GM23338 (cell line): ENCODE measurements around the gene B3GAT3.

Experiments used
- CREB1 ChIP-seq: fragments of 250-450 bp; sonication (Bioruptor Pico); IDR thresholded peaks from 2 replicates; pipeline ENCODE4 v1.5.0; 2020; ENCODE audit warnings: low read depth, mild to moderate bottlenecking, moderate library complexity
- EZH2 ChIP-seq: fragments of 200-600 bp; sonication (generic); IDR thresholded peaks from one replicate; pipeline ENCODE4 v1.8.0; 2017; ENCODE audit warnings: antibody characterized with exemption, mild to moderate bottlenecking, low read depth; ENCODE audit not compliant: unreplicated experiment
- EZH2phosphoT487 ChIP-seq: fragments of 200-600 bp; sonication (generic); IDR thresholded peaks from one replicate; pipeline ENCODE4 v1.8.1; 2018; ENCODE audit warnings: antibody characterized with exemption; ENCODE audit not compliant: unreplicated experiment
- JUNB ChIP-seq: IDR thresholded peaks from one replicate; pipeline ENCODE4 v1.6.1; 2016; ENCODE audit warnings: antibody characterized with exemption; ENCODE audit not compliant: unreplicated experiment
- POLR2AphosphoS5 ChIP-seq: IDR thresholded peaks from 2 replicates; pipeline ENCODE4 v1.6.1; 2016; ENCODE audit warnings: antibody characterized with exemption, low read depth
- ZNF331 ChIP-seq: fragments of 250-450 bp; sonication (Bioruptor Pico); IDR thresholded peaks from 2 replicates; pipeline ENCODE4 v1.5.0; 2020; ENCODE audit warnings: low read depth, mild to moderate bottlenecking, moderate library complexity
- TF ChIP-seq, protein P1 (sequence below), 2 experiments: fragments of 200-600 bp in 1 of 2; sonication (generic) in 1 of 2; conservative IDR thresholded peaks; 2 replicates each; pipeline versions ENCODE4 v1.5.1 to v1.6.1; 2016 to 2017; ENCODE audit warnings: antibody characterized with exemption in 2 of 2, low read depth in 2 of 2, mild to moderate bottlenecking in 2 of 2, moderate library complexity in 1 of 2
- TF ChIP-seq, protein P2 (sequence below): IDR thresholded peaks from one replicate; pipeline ENCODE4 v1.6.1; 2018; ENCODE audit warnings: antibody characterized with exemption; ENCODE audit not compliant: unreplicated experiment
- TF ChIP-seq, protein P3 (sequence below): IDR thresholded peaks from 2 replicates; pipeline ENCODE4 v1.6.1; 2016; ENCODE audit warnings: antibody characterized with exemption

DNA sequence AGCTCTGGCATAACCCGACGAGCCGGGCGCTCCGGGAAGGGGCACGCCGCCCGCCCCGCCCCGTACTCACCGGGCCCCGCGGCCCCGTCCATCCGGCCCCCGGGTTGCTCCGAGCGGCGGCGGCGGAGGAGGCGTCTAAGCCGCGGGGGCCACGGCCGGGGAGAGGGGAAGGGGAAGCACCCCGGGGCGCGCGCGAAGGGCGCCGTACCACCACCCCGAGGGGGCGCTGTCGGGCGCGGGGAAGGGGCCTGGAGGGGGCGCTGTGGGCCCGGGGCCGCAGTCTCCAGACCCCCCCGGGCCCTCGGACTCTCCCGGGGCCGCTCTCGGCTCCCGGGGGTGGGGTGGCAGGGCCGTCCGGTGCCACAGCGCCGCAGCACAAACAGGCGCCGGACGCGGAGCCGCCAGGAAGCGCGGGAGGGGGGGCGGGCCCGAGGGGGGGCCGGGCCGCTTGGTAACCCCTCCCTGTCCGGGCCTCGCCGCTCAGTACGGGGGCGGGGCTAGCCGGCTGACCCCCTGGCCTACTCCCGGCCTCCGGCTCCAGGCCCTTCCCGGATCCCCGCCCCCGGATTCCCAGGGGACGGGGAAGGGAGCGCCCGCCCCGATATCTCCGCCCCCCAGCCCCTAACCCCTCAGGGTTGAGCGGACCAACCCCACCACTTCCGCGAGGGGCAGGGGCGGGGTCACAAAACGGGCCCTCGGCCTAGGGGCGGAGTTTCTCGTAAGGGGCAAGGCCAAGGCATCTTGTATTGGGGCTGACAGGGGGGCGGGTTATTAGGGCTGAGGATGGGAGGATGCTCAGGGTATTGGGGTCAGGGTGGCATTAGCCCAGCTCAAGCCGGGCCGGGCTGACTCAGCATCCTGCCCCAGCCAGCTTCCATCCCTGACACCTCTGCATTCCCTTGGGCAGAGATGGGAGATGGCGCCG lies 9.2 kb downstream of the B3GAT3 start, which contains the start of the genes EML3 and ROM1:
- TF ChIP-seq, protein P1, sequence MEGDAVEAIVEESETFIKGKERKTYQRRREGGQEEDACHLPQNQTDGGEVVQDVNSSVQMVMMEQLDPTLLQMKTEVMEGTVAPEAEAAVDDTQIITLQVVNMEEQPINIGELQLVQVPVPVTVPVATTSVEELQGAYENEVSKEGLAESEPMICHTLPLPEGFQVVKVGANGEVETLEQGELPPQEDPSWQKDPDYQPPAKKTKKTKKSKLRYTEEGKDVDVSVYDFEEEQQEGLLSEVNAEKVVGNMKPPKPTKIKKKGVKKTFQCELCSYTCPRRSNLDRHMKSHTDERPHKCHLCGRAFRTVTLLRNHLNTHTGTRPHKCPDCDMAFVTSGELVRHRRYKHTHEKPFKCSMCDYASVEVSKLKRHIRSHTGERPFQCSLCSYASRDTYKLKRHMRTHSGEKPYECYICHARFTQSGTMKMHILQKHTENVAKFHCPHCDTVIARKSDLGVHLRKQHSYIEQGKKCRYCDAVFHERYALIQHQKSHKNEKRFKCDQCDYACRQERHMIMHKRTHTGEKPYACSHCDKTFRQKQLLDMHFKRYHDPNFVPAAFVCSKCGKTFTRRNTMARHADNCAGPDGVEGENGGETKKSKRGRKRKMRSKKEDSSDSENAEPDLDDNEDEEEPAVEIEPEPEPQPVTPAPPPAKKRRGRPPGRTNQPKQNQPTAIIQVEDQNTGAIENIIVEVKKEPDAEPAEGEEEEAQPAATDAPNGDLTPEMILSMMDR (conservative IDR thresholded peaks at IDR 0.05; ENCODE audit: low read depth in 2 of 2), result peak; percentile 67 to 91
- 0 out of 2 replicates have a peak, but pooled peaks have one; percentile 38 for TF ChIP-seq CREB1 (CRISPR knock-in tag)
- peak; percentile 27; the same call in 1 of the 2 replicates for TF ChIP-seq POLR2AphosphoS5
- TF ChIP-seq EZH2, result no peak
- TF ChIP-seq, protein P2, sequence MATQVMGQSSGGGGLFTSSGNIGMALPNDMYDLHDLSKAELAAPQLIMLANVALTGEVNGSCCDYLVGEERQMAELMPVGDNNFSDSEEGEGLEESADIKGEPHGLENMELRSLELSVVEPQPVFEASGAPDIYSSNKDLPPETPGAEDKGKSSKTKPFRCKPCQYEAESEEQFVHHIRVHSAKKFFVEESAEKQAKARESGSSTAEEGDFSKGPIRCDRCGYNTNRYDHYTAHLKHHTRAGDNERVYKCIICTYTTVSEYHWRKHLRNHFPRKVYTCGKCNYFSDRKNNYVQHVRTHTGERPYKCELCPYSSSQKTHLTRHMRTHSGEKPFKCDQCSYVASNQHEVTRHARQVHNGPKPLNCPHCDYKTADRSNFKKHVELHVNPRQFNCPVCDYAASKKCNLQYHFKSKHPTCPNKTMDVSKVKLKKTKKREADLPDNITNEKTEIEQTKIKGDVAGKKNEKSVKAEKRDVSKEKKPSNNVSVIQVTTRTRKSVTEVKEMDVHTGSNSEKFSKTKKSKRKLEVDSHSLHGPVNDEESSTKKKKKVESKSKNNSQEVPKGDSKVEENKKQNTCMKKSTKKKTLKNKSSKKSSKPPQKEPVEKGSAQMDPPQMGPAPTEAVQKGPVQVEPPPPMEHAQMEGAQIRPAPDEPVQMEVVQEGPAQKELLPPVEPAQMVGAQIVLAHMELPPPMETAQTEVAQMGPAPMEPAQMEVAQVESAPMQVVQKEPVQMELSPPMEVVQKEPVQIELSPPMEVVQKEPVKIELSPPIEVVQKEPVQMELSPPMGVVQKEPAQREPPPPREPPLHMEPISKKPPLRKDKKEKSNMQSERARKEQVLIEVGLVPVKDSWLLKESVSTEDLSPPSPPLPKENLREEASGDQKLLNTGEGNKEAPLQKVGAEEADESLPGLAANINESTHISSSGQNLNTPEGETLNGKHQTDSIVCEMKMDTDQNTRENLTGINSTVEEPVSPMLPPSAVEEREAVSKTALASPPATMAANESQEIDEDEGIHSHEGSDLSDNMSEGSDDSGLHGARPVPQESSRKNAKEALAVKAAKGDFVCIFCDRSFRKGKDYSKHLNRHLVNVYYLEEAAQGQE, result no peak
- TF ChIP-seq EZH2phosphoT487, result no peak
- TF ChIP-seq JUNB, result no peak
- no peak for TF ChIP-seq ZNF331 (CRISPR knock-in tag)
- TF ChIP-seq, protein P3, sequence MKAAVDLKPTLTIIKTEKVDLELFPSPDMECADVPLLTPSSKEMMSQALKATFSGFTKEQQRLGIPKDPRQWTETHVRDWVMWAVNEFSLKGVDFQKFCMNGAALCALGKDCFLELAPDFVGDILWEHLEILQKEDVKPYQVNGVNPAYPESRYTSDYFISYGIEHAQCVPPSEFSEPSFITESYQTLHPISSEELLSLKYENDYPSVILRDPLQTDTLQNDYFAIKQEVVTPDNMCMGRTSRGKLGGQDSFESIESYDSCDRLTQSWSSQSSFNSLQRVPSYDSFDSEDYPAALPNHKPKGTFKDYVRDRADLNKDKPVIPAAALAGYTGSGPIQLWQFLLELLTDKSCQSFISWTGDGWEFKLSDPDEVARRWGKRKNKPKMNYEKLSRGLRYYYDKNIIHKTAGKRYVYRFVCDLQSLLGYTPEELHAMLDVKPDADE, result no peak
